C4-2B (cell line): ENCODE results near the gene DLGAP4.

Experiments used
- CTCF ChIP-seq: fragments of 450-650 bp; conservative IDR thresholded peaks from 2 replicates; pipeline ENCODE4 v1.5.1; 2017; ENCODE audit warnings: mild to moderate bottlenecking
- ZFX ChIP-seq: fragments of 450-650 bp; IDR thresholded peaks from 2 replicates; pipeline ENCODE4 v1.6.1; 2017

- no peak for TF ChIP-seq CTCF
- no peak for TF ChIP-seq ZFX
Measured at GRCh38 chr20:36340593-36340990, 34.5 kb downstream of the DLGAP4 start.
